ENCODE results near the gene B4GALT5.

DNA sequence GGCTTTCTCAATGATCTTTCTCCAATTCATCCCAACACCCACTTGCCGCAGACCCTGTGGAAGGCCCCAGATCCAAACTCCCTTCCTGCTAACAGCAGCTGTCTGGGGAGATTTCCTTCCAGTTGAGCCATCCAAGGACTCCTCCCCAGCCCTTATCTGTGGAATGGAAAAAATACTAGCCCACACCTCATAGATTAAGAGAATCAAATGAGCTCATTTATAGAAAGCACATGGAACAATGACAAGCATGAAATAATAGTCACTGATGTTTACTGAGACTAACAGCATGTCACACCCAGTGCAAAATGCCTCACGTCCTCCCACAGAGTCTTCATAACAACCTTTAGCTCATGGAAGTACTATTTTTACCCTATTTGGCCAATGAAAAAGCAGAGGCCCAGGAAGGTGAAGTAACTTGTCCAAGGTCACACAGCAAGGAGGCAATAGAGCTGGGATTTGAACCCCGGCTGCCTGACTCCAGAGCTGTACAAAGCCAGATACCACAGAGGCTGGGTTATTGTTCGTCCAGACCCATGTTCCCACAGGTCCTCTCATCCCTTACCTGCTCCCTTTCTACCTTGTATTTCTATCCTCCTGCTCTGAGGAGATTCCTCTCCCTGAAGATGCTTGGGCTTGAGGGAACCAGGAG is 122.3 kb downstream of the B4GALT5 start:
- TF ChIP-seq CTCF (IDR thresholded peaks at IDR 0.05) (no peak), SMC3 (IDR thresholded peaks at IDR 0.05; ENCODE audit: low read depth, low read length) (no peak), MAX (IDR thresholded peaks at IDR 0.05; ENCODE audit: low read depth) (no peak), EZH2phosphoT487 (IDR thresholded peaks at IDR 0.05; ENCODE audit: borderline replicate concordance, low read depth) (no peak), REST (IDR thresholded peaks at IDR 0.05; ENCODE audit: low read depth, low read length) (no peak), FOXJ3 (CRISPR knock-in tag; IDR thresholded peaks at IDR 0.05) (no peak), JUND (IDR thresholded peaks at IDR 0.05) (no peak), TCF12 (IDR thresholded peaks at IDR 0.05) (no peak), EP300 (IDR thresholded peaks at IDR 0.05; ENCODE audit: borderline replicate concordance in 1 of 2, low read depth in 1 of 2, low read length in 1 of 2) (no peak), POLR2AphosphoS5 (IDR thresholded peaks at IDR 0.05; ENCODE audit: low read depth, low read length) (no peak), TAF1 (IDR thresholded peaks at IDR 0.05; ENCODE audit: borderline replicate concordance, low read depth, low read length) (no peak), SIN3A (IDR thresholded peaks at IDR 0.05; ENCODE audit: borderline replicate concordance, low read depth, low read length) (no peak)
- TF ChIP-seq, protein P1, sequence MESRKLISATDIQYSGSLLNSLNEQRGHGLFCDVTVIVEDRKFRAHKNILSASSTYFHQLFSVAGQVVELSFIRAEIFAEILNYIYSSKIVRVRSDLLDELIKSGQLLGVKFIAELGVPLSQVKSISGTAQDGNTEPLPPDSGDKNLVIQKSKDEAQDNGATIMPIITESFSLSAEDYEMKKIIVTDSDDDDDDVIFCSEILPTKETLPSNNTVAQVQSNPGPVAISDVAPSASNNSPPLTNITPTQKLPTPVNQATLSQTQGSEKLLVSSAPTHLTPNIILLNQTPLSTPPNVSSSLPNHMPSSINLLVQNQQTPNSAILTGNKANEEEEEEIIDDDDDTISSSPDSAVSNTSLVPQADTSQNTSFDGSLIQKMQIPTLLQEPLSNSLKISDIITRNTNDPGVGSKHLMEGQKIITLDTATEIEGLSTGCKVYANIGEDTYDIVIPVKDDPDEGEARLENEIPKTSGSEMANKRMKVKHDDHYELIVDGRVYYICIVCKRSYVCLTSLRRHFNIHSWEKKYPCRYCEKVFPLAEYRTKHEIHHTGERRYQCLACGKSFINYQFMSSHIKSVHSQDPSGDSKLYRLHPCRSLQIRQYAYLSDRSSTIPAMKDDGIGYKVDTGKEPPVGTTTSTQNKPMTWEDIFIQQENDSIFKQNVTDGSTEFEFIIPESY (IDR thresholded peaks at IDR 0.05; ENCODE audit: borderline replicate concordance, low read depth) = no peak

Measured in SK-N-SH (cell line).